ENCODE measurements around the gene ARHGAP42. TPM values are rescaled to one million over a fixed set of nuclear protein-coding genes. Genes with fewer than 3 reads are reported as not detected.

Gene ARHGAP42
- total and polyA plus RNA-seq, 10 of the 15 experiments (the other 5 are each of a cell fraction or from before 2014, with no cell fraction given): 1.8 to 6.3 (median 3.2) TPM

DNA sequence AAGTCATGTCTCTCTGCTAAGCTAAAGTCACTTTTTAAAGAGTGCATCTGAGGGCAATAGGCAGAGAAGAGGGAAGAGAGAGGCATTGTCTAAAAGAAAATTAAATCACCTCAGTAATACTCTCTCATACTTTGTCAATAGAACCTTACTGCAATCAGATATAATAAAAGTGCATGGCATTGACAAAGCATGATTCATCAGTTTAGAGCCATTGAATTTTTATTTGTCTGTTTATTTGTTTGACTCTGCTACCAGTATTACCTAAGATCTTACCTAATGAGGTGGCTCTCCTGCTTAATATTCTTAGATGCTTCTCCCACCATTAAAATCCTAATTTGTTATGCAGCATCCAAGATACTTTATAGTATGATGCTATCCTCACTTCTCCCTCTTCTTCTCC, 233.5 kb downstream of the ARHGAP42 start:
- Histone ChIP-seq H2AFZ (ENCODE audit: control insufficient read depth, low read depth, low read length) (no peak overlapping the region), H3K79me2 (ENCODE audit: control insufficient read depth, insufficient read depth, low read length) (no peaks in the 10 kb centered on the region), H3K27ac (ENCODE audit: control insufficient read depth, insufficient read depth) (no peak overlapping the region), H3K4me1 (ENCODE audit: control insufficient read depth, insufficient read depth, low read length) (no peaks in the 10 kb centered on the region), H3K9me3 (replicated peaks; ENCODE audit: control insufficient read depth, insufficient read depth, low read length) (no peaks in the 10 kb centered on the region), H3K4me2 (ENCODE audit: control insufficient read depth, insufficient read depth) (no peak overlapping the region), H3K36me3 (ENCODE audit: control insufficient read depth in 2 of 2, insufficient read depth in 2 of 2, low read length in 1 of 2) (no peaks in the 10 kb centered on the region), H4K20me1 (ENCODE audit: control insufficient read depth, insufficient read depth) (no peaks in the 10 kb centered on the region), H3K4me3 (no peak overlapping the region), H3K9ac (ENCODE audit: control insufficient read depth, insufficient read depth, low read length) (no peak overlapping the region), H3K27me3 (replicated peaks in 1 of 2; ENCODE audit: control insufficient read depth in 2 of 2, insufficient read depth in 2 of 2, low read length in 1 of 2) (no peaks in the 10 kb centered on the region)
- TF ChIP-seq SREBF2 (IDR thresholded peaks at IDR 0.05; ENCODE audit: low read length) (no peak), SREBF1 (IDR thresholded peaks at IDR 0.05; ENCODE audit: low read length) (no peak), NR2C2 (IDR thresholded peaks at IDR 0.05; ENCODE audit: borderline replicate concordance, control insufficient read depth, insufficient read length, low read depth) (no peak), HCFC1 (IDR thresholded peaks at IDR 0.05; ENCODE audit: low read length) (no peak), ETV6 (conservative IDR thresholded peaks at IDR 0.05 in 1 of 2, IDR thresholded peaks at IDR 0.05 in 1 of 2; ENCODE audit: borderline replicate concordance in 1 of 2, low read depth in 1 of 2) (no peak), STAT3 (IDR thresholded peaks at IDR 0.05; ENCODE audit: low read depth, low read length) (no peak), CEBPB (IDR thresholded peaks at IDR 0.05; ENCODE audit: borderline replicate concordance in 1 of 2, low read depth in 2 of 2, low read length in 2 of 2) (no peak), EED (IDR thresholded peaks at IDR 0.05; ENCODE audit: low read depth) (no peak), CHD4 (IDR thresholded peaks at IDR 0.05) (no peak), NR2C1 (IDR thresholded peaks at IDR 0.05) (no peak), RAD21 (IDR thresholded peaks at IDR 0.05; ENCODE audit: insufficient read depth, low read depth, low read length) (no peak), CHD2 (IDR thresholded peaks at IDR 0.05; ENCODE audit: borderline replicate concordance, low read depth, low read length) (no peak)
- TF ChIP-seq, protein P1, sequence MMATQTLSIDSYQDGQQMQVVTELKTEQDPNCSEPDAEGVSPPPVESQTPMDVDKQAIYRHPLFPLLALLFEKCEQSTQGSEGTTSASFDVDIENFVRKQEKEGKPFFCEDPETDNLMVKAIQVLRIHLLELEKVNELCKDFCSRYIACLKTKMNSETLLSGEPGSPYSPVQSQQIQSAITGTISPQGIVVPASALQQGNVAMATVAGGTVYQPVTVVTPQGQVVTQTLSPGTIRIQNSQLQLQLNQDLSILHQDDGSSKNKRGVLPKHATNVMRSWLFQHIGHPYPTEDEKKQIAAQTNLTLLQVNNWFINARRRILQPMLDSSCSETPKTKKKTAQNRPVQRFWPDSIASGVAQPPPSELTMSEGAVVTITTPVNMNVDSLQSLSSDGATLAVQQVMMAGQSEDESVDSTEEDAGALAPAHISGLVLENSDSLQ (IDR thresholded peaks at IDR 0.05): no peak
- TF ChIP-seq, protein P2, sequence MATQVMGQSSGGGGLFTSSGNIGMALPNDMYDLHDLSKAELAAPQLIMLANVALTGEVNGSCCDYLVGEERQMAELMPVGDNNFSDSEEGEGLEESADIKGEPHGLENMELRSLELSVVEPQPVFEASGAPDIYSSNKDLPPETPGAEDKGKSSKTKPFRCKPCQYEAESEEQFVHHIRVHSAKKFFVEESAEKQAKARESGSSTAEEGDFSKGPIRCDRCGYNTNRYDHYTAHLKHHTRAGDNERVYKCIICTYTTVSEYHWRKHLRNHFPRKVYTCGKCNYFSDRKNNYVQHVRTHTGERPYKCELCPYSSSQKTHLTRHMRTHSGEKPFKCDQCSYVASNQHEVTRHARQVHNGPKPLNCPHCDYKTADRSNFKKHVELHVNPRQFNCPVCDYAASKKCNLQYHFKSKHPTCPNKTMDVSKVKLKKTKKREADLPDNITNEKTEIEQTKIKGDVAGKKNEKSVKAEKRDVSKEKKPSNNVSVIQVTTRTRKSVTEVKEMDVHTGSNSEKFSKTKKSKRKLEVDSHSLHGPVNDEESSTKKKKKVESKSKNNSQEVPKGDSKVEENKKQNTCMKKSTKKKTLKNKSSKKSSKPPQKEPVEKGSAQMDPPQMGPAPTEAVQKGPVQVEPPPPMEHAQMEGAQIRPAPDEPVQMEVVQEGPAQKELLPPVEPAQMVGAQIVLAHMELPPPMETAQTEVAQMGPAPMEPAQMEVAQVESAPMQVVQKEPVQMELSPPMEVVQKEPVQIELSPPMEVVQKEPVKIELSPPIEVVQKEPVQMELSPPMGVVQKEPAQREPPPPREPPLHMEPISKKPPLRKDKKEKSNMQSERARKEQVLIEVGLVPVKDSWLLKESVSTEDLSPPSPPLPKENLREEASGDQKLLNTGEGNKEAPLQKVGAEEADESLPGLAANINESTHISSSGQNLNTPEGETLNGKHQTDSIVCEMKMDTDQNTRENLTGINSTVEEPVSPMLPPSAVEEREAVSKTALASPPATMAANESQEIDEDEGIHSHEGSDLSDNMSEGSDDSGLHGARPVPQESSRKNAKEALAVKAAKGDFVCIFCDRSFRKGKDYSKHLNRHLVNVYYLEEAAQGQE (IDR thresholded peaks at IDR 0.05; ENCODE audit: low read depth, low read length): no peak
- TF ChIP-seq, protein P3, sequence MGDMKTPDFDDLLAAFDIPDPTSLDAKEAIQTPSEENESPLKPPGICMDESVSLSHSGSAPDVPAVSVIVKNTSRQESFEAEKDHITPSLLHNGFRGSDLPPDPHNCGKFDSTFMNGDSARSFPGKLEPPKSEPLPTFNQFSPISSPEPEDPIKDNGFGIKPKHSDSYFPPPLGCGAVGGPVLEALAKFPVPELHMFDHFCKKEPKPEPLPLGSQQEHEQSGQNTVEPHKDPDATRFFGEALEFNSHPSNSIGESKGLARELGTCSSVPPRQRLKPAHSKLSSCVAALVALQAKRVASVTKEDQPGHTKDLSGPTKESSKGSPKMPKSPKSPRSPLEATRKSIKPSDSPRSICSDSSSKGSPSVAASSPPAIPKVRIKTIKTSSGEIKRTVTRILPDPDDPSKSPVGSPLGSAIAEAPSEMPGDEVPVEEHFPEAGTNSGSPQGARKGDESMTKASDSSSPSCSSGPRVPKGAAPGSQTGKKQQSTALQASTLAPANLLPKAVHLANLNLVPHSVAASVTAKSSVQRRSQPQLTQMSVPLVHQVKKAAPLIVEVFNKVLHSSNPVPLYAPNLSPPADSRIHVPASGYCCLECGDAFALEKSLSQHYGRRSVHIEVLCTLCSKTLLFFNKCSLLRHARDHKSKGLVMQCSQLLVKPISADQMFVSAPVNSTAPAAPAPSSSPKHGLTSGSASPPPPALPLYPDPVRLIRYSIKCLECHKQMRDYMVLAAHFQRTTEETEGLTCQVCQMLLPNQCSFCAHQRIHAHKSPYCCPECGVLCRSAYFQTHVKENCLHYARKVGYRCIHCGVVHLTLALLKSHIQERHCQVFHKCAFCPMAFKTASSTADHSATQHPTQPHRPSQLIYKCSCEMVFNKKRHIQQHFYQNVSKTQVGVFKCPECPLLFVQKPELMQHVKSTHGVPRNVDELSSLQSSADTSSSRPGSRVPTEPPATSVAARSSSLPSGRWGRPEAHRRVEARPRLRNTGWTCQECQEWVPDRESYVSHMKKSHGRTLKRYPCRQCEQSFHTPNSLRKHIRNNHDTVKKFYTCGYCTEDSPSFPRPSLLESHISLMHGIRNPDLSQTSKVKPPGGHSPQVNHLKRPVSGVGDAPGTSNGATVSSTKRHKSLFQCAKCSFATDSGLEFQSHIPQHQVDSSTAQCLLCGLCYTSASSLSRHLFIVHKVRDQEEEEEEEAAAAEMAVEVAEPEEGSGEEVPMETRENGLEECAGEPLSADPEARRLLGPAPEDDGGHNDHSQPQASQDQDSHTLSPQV (IDR thresholded peaks at IDR 0.05): no peak
- TF ChIP-seq, protein P4, sequence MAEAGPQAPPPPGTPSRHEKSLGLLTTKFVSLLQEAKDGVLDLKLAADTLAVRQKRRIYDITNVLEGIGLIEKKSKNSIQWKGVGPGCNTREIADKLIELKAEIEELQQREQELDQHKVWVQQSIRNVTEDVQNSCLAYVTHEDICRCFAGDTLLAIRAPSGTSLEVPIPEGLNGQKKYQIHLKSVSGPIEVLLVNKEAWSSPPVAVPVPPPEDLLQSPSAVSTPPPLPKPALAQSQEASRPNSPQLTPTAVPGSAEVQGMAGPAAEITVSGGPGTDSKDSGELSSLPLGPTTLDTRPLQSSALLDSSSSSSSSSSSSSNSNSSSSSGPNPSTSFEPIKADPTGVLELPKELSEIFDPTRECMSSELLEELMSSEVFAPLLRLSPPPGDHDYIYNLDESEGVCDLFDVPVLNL (IDR thresholded peaks at IDR 0.05; ENCODE audit: low read depth, low read length): no peak
- BruUV-seq (replicated peaks): no TSS peak
- ChIA-PET RAD21 (ENCODE audit: unreplicated experiment) (interaction anchor here (0.9 kb wide), 1 partner anchor 344 kb away, joined by 3 read pairs; no protein-coding TSS in a partner anchor), SMC1A (ENCODE audit: uncharacterized antibody, unreplicated experiment) (no interaction called here), POLR2A (no interaction called here), CTCF (no interaction called here)
- ATAC-seq: no peak
- intact Hi-C loops (cut with micrococcal nuclease; ENCODE audit: unreplicated experiment): no loop called here
- no peak for DNase-seq (ENCODE audit: low read depth, low spot score)
- no peak for FAIRE-seq
- in situ Hi-C loops (cut with MboI): loop anchor here (10.0 kb wide), 1 partner anchor 236 kb away; the partner anchor contains the start of gene ARHGAP42

Measured in GM12878 (cell line).